ENCODE measurements around the gene NDST1. TPM values are rescaled to one million over a fixed set of nuclear protein-coding genes. Genes with fewer than 3 reads are reported as not detected.
"Not testable (repeated sequence)": the region's sequence is repeated elsewhere in the genome, so short reads cannot be mapped to it uniquely, and the experiment has no call there.

The NDST1 gene
- 65.0 and 87.8 TPM in 2 replicates for total RNA-seq (2014; rRNA removed; shearing (Covaris generic))

DNA sequence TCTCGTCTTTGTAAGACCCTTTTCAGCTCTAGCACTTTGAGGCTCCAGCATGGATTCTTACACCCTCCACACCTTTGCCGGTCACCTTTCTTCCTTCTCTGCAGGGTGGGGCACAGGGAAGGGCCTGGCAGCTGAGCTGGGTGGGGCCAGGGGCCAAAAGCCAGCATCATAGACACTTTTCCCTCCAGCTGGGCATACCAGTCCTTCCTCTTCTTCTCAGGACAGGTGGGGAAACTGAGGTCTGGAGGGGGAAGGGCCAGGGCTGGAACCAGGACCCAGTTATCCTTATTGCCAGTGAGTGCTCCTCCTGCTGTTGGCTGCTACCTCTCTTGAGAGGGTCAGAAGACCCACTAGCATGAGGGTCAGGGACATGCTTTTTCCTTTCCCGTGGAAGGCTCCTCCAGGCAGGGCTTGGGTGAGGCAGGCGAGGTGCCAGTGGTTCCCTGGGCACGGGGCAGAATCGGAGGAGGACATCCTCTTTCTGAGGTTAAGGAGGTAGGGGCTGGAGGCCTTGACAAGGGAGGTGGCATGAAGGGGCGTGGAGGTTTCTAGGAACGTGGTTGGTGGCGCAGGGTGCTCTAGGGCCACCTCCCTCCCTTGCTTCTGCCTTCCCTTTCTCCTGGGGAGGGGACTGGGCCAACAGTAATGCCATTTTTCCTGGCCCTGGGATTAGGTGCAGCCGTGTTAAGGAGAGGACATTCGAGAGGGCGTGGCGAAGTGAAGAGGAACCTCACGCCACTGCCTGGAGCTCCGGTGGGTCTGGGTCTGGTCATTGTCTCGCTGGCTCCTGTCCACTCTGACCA lies at the start of gene NDST1:
NDST1 (plus strand) TSS at position 658 of the 803 bp plus-strand sequence. CDS start 13,124 bp downstream, outside the sequence.
- DNase-seq (ENCODE audit: low read depth in 1 of 2, low spot score in 2 of 2) = no peak
- Histone ChIP-seq H3K9me3 (replicated peaks) (no peaks in the 10 kb centered on the region), H3K4me1 (replicated peaks) (peaks cover 54% of the 10 kb centered on the region), H3K36me3 (peaks cover 32% of the 10 kb centered on the region), H3K27ac (no peak within 1 kb of the TSS), H3K4me3 (no peak within 1 kb of the TSS), H3K27me3 (replicated peaks) (no peaks in the 10 kb centered on the region)

DNA sequence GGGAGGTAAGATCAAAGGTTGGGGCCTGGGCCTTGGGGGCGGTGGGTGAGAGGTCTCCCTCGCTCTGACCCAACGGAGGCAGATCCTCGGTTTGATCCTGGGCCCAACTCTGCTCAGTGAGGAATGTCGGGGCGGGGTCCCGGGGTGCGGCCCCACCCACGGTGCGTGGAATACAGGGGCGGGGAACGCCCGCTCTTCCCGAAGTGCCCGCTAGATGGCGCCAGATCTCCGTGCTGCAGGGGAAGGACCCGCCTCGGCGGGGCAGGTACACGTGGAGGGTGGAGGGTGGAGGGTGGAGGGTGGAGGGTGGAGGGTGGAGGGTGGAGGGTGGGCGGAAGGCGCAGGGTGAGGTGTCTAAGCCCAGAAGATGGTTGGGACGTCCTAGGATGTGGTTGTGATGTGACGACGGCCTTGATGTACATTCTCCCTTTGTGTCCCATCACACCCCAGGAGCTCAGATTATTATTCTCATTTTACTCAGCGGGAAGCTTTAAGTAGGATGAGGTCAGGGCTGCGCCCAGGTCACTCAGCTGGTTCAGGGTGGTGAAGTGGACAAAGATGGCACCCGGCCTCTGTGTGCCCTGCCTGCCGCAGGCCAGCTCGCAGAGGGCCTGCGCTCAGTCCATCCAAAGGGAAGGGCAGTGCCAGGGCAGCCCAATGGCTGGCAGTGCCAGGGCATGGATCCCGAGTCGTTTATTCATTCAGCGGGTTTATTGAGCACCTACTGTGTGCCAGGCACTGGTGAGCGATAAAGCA lies 49.0 kb upstream of the NDST1 start:
- Histone ChIP-seq H3K27me3 (replicated peaks) (no peaks in the 10 kb centered on the region), H3K9me3 (replicated peaks) (no peaks in the 10 kb centered on the region), H3K4me3 (no peak overlapping the region), H3K4me1 (replicated peaks) (peaks cover 31% of the 10 kb centered on the region), H3K36me3 (no peaks in the 10 kb centered on the region), H3K27ac (peak overlapping the region; percentile 51; the same call in 1 of the 2 replicates)
- peak; percentile 84 to 92 for DNase-seq (ENCODE audit: low read depth in 1 of 2, low spot score in 2 of 2)

DNA sequence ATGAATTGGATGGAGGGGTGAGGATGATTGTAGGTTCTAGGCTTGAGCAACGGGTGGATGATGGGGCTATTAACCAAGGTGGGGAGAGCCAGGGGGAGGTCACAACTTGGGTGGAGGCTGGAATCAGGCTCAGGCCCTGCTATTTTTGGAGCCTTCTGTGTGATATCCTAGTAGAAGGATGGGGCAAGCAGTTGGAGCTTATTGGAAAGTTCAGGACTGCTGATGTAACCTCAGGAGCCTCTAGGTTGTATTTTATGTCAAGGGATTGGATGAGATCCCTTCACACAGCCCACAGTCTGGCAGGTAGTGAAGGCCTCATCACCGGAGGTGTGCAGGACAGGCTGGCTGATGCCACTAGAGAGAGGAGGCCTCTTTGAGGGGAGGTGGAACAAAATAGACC lies 47.1 kb upstream of the NDST1 start:
- no peaks in the 10 kb centered on the region for H3K9me3 ChIP-seq (replicated peaks)
- H3K4me1 ChIP-seq (replicated peaks) = peaks cover 49% of the 10 kb centered on the region
- no peaks in the 10 kb centered on the region for H3K27me3 ChIP-seq (replicated peaks)
- DNase-seq (ENCODE audit: low read depth in 1 of 2, low spot score in 2 of 2) = no peak
- H3K36me3 ChIP-seq = no peaks in the 10 kb centered on the region
- no peak overlapping the region for H3K27ac ChIP-seq
- no peak overlapping the region for H3K4me3 ChIP-seq

DNA sequence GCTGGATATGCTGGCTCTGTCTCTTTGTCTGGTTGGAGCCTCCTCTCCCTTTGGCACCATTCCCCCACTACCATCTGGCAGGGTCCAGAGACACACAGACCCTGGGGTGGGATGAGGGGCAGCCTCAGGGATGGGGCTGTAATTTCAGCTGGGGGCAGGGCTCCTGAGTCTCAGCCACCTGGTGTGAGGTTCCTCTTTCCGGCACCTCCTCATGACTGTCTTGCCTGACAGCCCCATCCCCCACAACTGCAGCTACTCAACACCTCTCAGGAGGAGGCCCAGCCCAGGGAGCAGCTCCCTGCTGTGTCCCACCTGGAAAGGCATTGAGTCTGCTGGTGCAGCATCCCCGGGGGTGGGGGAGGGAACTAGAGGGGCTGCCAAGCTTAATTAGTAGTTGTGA lies 46.7 kb upstream of the NDST1 start:
- no peak overlapping the region for H3K4me3 ChIP-seq
- H3K9me3 ChIP-seq (replicated peaks) = no peaks in the 10 kb centered on the region
- no peaks in the 10 kb centered on the region for H3K27me3 ChIP-seq (replicated peaks)
- no peak for DNase-seq (ENCODE audit: low read depth in 1 of 2, low spot score in 2 of 2)
- H3K4me1 ChIP-seq (replicated peaks) = peaks cover 53% of the 10 kb centered on the region
- H3K27ac ChIP-seq = no peak overlapping the region
- no peaks in the 10 kb centered on the region for H3K36me3 ChIP-seq

DNA sequence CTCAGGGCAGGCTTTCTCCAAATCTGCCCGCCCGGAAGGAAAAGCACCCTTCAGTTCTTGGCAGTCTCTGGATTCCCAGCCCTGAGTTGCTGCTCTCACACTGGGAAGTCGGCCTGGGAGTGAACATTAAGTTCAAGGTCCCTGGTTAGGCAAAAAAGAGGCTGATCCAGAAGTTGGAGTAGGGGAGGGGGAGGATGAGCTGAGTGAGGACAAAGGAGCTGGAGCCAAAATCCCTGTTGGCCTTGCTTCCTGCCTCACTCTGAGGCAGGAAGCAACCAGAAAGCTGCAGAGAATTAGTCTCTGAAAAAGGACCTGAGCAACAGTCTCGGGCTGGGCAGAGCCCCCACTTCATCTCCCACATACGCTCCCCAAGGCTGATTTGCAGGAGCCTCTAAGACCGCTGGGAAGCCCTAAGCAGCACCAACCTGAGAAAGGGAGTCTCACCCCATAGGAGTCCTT lies 43.3 kb upstream of the NDST1 start:
- no peak overlapping the region for H3K4me3 ChIP-seq
- H3K27ac ChIP-seq = peak overlapping the region; percentile 31
- peak in 1 of 2 experiments; percentile 32 for DNase-seq (ENCODE audit: low read depth in 1 of 2, low spot score in 2 of 2)
- H3K4me1 ChIP-seq (replicated peaks) = peaks cover 62% of the 10 kb centered on the region
- no peaks in the 10 kb centered on the region for H3K9me3 ChIP-seq (replicated peaks)
- no peaks in the 10 kb centered on the region for H3K27me3 ChIP-seq (replicated peaks)
- H3K36me3 ChIP-seq = no peaks in the 10 kb centered on the region

DNA sequence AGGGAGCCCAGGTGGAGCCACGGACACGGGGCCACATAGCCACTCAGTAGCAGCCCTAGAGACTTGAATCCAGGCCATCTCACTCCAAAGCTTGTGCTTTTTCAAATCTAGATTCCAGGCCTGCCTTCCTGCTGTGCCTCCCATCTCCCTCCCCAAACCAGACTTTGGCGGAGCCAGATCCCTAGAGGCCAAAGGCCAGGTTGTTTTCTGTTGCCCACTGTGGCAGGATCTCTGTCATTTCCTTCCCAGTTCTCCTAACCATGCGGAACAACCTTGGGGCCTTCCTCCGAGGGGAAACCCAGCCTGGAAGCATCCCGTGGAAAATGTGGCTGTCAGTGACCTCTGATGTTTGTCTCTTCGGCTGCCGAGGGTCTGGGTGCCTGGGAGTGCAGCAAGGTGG lies 42.0 kb upstream of the NDST1 start:
- H3K27ac ChIP-seq = peak overlapping the region; percentile 7; the same call in 1 of the 2 replicates
- H3K4me3 ChIP-seq = no peak overlapping the region
- no peak for DNase-seq (ENCODE audit: low read depth in 1 of 2, low spot score in 2 of 2)
- H3K4me1 ChIP-seq (replicated peaks) = peaks cover 73% of the 10 kb centered on the region
- no peaks in the 10 kb centered on the region for H3K36me3 ChIP-seq
- H3K27me3 ChIP-seq (replicated peaks) = no peaks in the 10 kb centered on the region
- H3K9me3 ChIP-seq (replicated peaks) = no peaks in the 10 kb centered on the region

DNA sequence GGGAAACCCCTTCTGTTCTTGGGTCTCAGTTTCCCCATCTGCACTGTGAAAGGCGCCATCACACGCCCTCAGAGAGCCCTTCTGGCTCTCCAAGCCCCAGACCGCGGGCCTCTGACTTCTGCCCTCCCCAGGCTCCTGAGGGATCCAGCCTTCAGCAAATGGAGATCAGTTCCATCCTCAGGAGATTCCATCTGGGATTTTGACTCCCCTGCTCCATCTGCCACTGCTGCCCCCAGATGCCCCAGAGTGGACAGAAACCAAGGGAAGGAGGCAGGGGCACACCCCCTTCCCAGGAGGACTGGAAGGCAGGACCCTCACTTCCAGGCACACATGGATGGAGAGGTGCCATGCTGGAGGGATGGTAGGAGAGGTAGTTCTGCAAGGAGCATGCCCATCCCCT lies 39.7 kb upstream of the NDST1 start:
- Histone ChIP-seq H3K27ac (peak overlapping the region; percentile 97; the same call in 1 of the 2 replicates), H3K4me1 (replicated peaks) (peaks cover 83% of the 10 kb centered on the region), H3K36me3 (no peaks in the 10 kb centered on the region), H3K9me3 (replicated peaks) (no peaks in the 10 kb centered on the region), H3K4me3 (no peak overlapping the region), H3K27me3 (replicated peaks) (no peaks in the 10 kb centered on the region)
- no peak for DNase-seq (ENCODE audit: low read depth in 1 of 2, low spot score in 2 of 2)

DNA sequence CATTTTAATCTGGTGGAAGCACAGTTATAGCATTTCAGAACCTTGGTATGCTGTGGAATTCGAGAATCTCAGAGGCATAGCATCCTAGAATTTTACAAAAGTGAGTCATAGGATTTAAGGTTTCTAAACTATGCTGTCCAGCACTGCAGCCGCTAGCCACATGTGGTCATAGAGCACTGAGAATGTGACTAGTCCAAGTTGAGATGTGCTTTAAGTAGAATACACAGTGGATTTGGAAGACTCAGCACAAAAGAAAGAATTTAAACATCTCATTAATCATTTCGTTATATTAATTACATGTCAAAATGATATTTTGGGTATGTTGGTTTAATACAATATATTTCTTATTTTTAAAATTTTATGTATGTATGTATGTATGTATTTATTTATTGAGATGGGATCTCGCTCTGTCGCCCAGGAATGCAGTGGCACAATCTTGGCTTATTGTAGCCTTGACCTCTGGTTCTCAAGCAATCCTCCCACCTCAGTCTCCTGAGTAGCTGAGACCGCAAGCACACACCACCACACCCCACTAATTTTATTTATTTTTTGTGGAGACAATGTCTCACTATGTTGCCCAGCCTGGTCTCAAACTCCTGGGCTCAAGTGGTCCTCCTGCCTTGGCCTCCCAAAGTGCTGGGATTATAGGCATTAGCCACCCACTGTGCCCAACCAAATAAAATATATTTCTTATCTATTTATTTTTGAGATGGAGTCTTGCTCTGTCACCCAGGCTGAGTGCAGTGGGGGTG lies 38.0 kb upstream of the NDST1 start:
- Histone ChIP-seq H3K27me3 (replicated peaks) (no peaks in the 10 kb centered on the region), H3K4me1 (replicated peaks) (peaks cover 83% of the 10 kb centered on the region), H3K4me3 (no peak overlapping the region), H3K27ac (peak overlapping the region; percentile 97), H3K9me3 (replicated peaks) (no peaks in the 10 kb centered on the region), H3K36me3 (no peaks in the 10 kb centered on the region)
- DNase-seq (ENCODE audit: low read depth in 1 of 2, low spot score in 2 of 2) = peak; percentile 93 to 97

DNA sequence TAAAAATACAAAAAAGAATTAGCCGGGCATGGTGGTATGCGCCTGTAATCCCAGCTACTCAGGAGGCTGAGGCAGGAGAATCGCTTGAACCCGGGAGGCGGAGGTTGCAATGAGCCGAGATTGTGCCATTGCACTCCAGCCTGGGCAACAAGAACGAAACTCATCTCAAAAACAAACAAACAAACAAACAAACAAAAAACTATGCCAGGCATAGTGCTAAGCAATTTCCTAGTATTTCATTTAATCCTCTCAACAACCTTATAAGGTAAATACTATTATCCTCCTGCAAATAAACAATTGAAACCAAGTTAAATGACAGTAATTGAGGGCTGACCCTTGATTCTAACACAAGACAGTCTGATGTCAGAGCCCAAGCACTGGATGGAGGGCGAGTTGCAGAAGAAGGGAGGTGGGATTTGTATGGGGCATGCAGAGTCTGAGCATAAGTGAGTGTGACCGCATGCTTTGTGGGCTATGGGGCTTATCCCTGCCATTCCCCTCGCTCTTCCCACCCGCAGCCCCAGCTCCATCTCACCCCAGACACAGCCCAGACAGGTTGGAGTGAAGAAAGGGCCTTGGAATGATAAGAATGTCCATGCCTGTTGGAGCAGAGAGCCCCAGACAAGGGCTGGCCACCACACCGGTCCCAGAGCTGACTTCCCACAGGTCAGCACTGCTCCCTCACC lies 34.1 kb upstream of the NDST1 start:
- Histone ChIP-seq H3K27ac (peak overlapping the region; percentile 97), H3K4me1 (replicated peaks) (peaks cover 91% of the 10 kb centered on the region), H3K4me3 (no peak overlapping the region), H3K36me3 (no peaks in the 10 kb centered on the region), H3K27me3 (replicated peaks) (no peaks in the 10 kb centered on the region), H3K9me3 (replicated peaks) (no peaks in the 10 kb centered on the region)
- DNase-seq (ENCODE audit: low read depth in 1 of 2, low spot score in 2 of 2) = peak; percentile 97

DNA sequence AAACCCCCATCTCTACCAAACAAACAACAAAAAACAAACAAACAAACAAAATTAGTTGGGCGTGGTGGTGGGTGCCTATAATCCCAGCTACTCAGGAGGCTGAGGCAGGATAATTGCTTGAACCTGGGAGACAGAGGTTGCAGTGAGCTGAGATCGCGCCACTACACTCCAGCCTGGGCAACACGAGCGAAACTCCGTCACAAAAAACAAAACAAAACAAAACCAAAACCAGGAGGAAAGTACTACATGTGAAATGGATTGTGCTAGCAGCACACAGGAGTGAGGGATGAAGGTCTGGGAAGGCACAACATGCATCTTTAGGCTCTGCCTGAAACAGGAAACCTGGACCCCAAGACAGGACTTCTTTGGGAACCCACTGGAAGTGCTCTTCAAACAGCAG lies 31.4 kb upstream of the NDST1 start:
- not testable (repeated sequence) for H3K27me3 ChIP-seq (replicated peaks); H3K4me3 ChIP-seq; H3K9me3 ChIP-seq (replicated peaks); DNase-seq (ENCODE audit: low read depth in 1 of 2, low spot score in 2 of 2); H3K36me3 ChIP-seq
- Histone ChIP-seq H3K27ac (peak overlapping the region; percentile 28; the same call in 1 of the 2 replicates), H3K4me1 (replicated peaks) (peaks cover 84% of the 10 kb centered on the region)

DNA sequence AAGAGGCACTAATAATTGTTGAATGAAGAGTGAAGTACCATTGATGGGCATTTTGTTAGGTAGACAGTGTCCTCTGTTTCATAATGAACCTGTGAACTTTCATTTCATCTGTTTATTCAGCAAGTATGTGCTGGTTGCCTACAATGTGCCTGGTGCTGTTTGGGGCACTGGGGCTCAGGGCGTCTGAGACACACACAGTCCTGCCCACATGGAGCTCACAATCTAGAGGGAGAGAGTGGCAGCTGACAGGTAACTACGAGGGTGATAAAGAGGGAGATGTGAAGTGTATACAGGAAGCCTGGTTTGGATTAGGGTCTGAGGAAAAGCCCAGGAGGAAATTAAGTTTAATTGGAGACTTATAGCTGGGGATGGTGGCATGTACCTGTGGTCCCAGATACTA lies 28.5 kb upstream of the NDST1 start:
- no peaks in the 10 kb centered on the region for H3K9me3 ChIP-seq (replicated peaks)
- H3K27ac ChIP-seq = peak overlapping the region; percentile 68
- H3K36me3 ChIP-seq = no peaks in the 10 kb centered on the region
- H3K4me3 ChIP-seq = no peak overlapping the region
- peaks cover 55% of the 10 kb centered on the region for H3K4me1 ChIP-seq (replicated peaks)
- no peaks in the 10 kb centered on the region for H3K27me3 ChIP-seq (replicated peaks)
- DNase-seq (ENCODE audit: low read depth in 1 of 2, low spot score in 2 of 2) = no peak

DNA sequence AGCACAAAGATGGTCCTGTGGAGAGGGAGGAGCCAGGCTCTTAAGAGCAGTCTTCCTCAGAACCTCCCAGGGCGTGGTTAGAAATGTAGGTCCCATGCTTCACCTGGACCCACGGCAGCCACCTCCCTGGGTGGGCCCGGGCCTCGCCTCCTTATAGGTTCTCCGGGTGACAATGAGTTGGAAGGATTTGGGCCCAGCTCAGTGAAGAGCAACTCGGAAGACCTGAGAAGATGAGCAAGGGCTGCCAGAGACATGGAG lies 26.3 kb upstream of the NDST1 start:
- H3K27me3 ChIP-seq (replicated peaks) = no peaks in the 10 kb centered on the region
- H3K9me3 ChIP-seq (replicated peaks) = no peaks in the 10 kb centered on the region
- H3K27ac ChIP-seq = no peak overlapping the region
- peaks cover 7% of the 10 kb centered on the region for H3K36me3 ChIP-seq
- DNase-seq (ENCODE audit: low read depth in 1 of 2, low spot score in 2 of 2) = no peak
- peaks cover 53% of the 10 kb centered on the region for H3K4me1 ChIP-seq (replicated peaks)
- no peak overlapping the region for H3K4me3 ChIP-seq

DNA sequence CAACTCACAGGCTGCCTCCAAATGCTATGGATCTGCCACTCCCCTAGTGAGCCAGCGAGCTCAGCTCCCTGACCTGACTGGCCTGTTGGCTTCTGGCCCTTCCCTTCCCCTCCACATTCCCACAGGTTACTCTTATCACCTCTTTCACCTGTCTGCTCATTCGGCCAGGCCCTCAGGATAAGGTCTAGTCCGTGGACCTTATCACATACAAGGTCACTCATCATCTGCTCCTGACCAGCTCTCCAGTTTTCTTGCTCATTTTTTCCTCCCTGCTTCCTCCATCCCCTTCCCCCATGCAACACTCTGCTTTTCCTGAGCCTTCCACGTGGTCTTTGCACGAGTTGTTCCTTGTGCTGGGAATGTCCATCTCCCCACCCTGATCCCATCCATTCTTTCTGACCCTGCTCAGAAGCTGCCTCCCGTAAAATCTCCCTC lies 25.9 kb upstream of the NDST1 start:
- Histone ChIP-seq H3K4me3 (no peak overlapping the region), H3K27me3 (replicated peaks) (no peaks in the 10 kb centered on the region), H3K27ac (no peak overlapping the region)

More for the DNA sequence above, 25.9 kb upstream of the NDST1 start:
- H3K4me1 ChIP-seq (replicated peaks) = peaks cover 53% of the 10 kb centered on the region
- H3K36me3 ChIP-seq = peaks cover 9% of the 10 kb centered on the region
- H3K9me3 ChIP-seq (replicated peaks) = no peaks in the 10 kb centered on the region
- no peak for DNase-seq (ENCODE audit: low read depth in 1 of 2, low spot score in 2 of 2)
